Embryonic facial prominence (tissue), 1 donor: ENCODE data around the gene CRABP1.
A peak's percentile ranks its signal among the peaks of the same experiment; 100 is the strongest.

ENCODE experiments used
- DNase-seq: peaks from one replicate; pipeline ENCODE4 v3.0.0-alpha.2; 2016; ENCODE audit errors: extremely low spot score

Gene CRABP1

GRCh38 chr15:78347586-78348543, 7.7 kb downstream of the CRABP1 start:
- no peak for DNase-seq

DNA sequence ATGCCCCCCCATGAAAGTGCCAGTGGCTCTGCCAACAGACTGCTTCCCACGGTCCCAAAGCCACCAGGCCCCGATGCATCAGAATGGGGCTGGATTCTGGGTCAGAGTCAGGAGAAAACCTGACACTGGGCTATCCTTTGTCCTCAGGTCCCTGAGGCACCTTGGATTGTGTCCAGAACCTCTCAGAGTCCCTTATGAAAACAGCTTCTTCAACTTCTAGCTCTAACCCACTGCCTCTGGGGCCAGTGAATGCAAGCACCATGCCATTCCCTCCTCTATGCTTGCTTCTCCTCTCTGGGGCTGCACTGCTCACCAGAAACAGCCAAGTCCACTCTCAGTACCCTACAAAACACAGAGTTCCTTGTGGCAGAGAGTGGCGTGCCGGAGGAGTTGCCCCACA, 9.9 kb downstream of the CRABP1 start:
- DNase-seq: no peak

DNA sequence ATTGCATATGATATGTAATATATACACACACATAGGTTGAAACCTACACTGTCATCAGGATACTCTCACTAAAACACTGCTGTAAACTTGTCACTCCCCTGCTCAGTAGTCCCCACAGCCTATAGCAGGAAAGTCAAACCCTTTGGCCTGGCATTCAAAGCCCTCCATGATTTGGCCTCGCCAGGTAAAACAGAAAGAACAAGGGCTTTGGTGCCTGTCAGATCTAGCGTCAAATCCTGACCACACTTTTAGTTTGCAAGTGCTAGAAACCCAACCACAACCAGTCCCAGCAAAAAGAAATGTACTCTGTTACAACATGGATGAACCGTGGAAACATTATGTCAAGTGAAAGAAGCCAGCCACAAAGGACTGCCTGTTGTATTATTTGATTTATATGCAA, 11.4 kb downstream of the CRABP1 start:
- no peak for DNase-seq

GRCh38 chr15:78353093-78353492, 12.9 kb downstream of the CRABP1 start:
- no peak for DNase-seq

DNA sequence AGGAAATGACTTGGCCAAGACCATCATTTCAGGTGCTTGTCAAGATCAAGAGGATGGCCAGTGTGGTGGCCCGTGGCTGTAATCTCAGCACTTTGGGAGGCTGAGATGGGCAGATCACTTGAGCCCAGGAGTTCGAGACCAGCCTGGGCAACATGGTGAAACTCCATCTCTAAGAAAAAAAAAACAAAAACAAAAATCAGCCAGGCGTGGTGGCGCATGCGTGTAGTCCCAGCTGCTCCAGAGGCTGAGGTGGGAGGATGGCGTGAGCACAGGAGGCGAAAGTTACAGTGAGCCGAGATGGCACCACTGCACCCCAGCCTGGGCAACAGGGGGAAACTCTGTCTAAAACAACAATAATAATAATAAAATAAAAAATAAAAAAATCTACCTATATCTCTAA, 15.0 kb downstream of the CRABP1 start:
- DNase-seq: no peak

DNA sequence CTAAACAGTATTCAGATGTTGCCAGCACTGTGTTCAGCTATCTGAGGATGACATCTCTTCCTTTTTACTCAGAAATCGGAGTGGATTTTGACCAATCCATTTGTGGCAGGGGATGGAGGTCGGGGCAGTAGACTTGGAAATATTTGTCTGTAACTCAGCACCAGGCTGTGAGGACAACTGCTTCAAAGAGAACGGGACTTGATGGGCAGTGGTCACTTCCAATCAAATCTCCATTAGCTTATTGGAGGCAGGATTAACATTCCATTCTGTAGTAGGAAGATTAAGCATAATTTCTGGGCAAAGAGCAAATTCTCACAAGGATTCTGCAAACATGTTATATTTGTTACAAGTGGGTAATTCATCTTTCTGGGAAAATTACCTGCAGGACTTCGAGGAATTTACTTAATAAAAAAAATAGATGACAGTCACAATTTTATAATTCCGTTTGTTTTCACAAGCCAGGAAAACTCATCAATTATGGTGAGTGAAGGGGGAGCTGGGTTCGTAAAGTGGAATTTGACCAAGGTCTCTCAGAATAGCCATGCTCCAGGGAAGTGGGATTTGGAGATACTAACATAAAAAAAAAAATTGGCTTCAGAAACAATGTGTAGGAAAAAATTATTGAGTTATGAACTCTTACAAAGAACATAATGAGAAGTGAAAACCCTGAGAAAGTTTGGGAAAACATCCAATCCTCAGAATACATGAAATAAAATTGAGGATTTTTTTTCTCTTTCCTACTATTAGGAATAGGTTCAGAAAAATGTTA, 18.1 kb downstream of the CRABP1 start:
- DNase-seq: no peak

- peak; percentile 62 for DNase-seq
Observed at GRCh38 chr15:78359041-78359808, 19.1 kb downstream of the CRABP1 start.

- DNase-seq: peak; percentile 85
Observed at GRCh38 chr15:78360367-78360801, 20.2 kb downstream of the CRABP1 start.

DNA sequence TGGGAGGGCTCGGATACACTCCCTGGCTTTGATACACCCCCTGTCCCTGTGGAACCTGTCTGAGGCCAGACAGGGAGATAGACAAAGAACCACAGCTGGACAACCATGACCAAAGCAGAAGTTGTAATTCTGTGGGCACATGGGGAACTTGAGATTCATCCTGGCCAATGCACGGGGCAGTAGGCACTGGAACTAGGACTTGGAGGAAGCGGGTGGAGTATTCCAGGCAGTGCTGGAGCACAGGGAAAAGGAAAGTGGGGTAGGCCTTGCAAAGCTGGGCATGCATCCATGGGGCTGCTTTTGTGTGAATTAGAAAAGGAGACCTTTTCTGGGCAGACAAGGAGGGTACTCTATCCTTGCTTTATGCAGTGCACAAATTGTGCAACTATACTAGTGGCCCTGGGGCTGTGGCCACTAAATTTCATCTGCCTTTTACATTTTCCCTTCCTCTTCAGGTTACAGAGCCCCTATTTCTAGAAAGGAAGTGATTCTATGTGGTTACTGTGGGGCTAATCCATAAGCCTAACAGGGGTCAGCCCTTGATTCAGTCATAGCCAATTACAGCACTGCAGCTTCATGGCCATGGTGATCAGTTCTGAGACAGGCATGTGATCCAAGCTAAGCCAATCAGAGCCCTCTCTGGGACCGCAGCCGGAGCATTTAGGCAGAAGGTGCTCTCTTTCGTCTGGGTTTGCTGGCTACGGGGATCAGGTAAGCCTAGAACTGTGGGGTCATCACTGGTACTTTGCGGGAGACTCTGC, 21.0 kb downstream of the CRABP1 start:
- no peak for DNase-seq

DNA sequence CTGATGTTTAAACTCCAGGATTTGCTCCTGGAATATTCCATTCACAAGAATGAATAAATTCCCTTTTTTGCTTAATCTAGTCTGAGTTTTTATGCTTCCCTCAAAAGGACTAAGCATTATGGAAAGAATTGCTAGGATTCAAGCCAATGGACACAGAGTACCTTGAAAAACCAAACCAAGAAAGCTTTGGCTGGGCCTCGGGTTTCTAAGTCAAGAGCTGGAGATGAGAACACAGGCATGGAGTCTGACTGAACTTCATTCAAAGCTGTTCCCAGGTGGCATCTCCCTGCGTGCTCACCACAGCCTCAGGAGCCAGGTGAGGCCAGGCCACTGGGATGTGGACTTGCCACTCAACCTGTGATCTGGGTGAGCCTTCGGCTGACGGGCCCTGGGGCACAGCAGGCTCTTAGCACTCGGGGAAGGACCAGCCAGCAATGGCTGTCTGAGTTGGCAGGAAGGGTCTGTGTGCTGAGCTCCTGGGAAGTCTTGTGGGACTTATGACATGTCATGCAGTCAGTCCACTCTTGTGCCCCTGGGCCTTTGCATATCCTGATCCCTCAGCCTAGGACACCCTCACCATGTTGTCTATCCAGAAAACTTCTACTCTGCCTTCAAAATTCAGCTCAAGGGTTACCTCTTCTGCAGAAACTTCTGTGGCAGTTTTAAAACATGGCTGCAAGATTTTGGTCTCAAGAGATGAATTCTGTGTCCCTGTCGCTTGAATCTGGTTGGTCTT, 21.8 kb downstream of the CRABP1 start:
- no peak for DNase-seq

DNA sequence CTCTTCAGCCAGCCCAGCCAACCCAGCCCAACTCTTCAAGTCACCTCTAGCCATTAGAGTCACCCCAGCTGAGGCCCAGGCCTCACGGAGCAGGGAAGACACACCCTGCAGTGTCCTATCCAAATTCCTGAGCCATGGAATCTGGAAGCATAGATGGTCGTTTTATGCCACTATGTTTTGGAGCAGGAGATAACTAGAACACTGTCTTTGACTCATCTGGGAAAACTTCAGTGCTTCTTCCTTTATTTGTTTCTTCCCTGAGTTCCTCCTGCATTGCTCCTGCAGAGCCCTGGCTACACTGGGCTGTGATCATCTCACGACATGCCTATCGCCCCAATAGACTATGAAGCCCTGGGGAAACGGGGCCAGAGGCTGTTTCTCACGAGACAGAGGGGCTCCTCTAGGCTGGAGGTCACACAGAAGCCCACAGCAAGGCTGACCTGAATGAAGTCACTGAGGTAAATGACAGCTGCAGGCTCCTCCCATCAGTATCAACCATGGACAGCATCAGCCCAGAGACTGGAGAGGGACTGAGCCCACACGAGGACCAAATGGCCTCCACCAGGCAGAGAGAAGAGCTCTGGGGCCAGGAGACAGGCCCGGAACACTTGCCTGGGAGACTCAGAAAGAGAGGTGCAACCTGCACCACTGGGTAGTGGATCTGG, 22.7 kb downstream of the CRABP1 start:
- DNase-seq: no peak

DNA sequence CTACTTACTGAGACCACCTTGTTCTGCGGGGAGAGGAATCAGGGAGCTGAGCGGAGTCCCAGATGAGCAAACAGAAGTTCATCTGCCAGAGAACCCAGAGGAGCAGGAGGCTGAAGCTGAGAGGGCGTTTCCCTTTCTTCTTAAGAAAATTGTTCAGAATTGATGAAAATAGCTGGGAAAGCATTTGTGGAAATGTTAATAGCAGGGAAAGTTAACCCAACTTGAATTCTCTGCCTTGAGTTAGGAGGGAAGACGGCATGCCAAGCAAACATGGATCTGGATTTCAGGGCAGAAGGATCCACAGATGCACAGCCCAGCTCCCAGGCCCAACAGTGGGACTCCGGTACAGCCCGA, 23.2 kb downstream of the CRABP1 start:
- no peak for DNase-seq

- no peak for DNase-seq
Observed at GRCh38 chr15:78364233-78364632, 24.1 kb downstream of the CRABP1 start.

DNA sequence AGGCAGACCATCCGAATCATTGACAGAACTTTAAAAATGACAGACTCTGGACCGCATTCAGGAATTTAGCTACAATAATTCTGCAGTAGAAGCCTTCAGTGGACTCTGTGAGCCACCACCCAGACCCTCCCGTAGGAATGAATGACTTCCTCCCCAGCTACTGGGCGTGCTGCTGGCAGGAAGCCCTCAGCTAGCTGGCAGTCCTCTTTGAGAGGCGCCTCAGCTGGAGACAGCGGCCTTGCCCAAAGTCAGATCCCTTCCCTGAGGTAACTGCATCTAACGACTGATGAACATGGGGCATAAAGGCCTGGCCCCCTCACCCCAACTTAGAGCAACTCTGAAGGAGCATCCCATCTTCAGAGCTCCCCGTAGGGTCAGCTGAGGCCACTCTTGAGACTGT, 25.8 kb downstream of the CRABP1 start:
- DNase-seq: no peak

DNA sequence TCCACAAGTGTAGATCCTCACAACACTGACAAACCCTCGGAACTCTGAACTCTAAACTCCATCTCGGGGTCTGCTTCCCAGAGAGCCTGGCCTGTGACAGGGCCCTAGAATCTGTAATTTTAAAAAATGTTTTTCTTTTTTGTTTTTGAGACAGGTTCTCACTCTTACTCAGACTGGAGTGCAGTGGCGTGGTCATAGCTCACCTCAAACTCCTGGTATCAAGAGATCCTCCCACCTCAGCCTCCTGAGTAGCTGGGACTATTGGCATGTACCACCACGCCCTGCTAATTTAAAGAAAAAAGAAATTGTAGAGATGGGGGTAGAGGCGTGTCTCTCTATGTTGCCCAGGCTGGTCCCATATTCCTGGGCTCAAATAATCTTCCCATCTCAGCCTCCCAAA, 26.2 kb downstream of the CRABP1 start:
- DNase-seq: no peak

- DNase-seq: no peak
Observed at GRCh38 chr15:78368651-78369050, 28.5 kb downstream of the CRABP1 start.

GRCh38 chr15:78369161-78369560, 29.0 kb downstream of the CRABP1 start:
- DNase-seq: no peak

GRCh38 chr15:78370013-78370412, 29.9 kb downstream of the CRABP1 start:
- DNase-seq: no peak

DNA sequence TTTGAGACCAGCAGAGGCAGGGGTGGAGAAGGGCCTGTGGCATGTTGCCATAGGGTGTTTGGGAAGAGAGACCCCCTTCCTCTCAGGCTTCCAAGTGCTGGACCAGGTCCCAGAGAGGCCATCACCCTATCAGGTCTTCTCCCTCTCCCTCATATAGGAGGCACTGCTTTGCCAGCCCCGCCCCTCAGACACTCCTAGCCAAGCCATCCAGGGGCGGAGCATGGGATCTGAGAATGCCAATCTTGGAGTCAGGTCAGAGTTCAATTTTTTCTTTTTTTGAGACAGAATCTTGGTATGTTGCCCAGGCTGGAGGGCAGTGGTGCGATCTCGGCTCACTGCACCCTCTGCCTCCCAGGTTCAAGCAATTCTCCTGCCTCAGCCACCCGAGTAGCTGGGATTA, 32.7 kb downstream of the CRABP1 start:
- no peak for DNase-seq
